ENCODE data around the gene SOCS1. TPM values are rescaled to one million over a fixed set of nuclear protein-coding genes. Genes with fewer than 3 reads are reported as not detected.
"Not testable (repeated sequence)": the region's sequence is repeated elsewhere in the genome, so short reads cannot be mapped to it uniquely, and the experiment has no call there.

The SOCS1 gene
- total RNA-seq, 3 donors from 2014 or later (not counting 1 experiment from before 2014, with no cell fraction given) = 21.7 to 74.7 (median 27.2) TPM

DNA sequence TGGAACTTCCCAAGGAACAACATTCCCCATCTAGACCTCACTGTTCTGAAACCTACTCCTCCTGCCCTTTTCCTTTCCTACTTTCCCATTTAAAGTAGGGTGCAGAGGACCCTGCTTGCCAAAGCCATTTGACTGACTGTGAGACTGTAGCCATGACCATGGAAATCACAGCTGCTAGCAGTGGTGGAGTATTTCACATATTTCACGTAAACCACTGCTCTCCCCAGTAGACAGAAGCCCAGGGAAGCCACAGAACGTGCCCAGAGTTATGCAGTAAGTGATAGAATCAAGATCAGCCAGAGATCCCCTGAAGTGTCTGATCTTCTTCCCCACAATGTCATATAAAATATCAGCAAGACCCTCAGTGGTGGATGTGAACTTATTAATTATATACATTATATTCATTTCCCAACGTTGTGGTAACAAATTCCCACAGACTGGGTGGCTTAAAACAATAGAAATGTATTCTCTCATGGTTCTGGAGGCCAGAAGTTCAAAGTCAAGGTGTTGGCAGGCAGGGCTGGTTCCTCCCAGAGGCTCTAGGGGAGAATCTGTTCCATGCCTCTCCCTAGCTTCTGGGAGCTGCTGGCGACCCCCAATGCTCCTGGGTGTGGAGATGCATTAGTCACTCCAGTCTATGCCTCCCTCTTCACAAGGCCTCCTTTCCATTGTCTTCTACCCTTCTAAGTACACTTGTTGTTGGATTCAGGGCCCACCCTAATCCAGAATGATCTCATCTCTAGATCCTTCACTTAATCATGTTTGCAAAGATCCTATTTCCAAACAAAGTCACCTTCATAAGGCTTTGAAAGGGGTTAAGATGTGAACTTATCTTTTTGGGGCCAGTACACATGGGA is 45.9 kb upstream of the SOCS1 start:
- ATAC-seq = no peak
- peaks cover 17% of the 10 kb centered on the region for H3K4me1 ChIP-seq (ENCODE audit: control insufficient read depth, insufficient read depth, low read length)
- TF ChIP-seq, protein P1, sequence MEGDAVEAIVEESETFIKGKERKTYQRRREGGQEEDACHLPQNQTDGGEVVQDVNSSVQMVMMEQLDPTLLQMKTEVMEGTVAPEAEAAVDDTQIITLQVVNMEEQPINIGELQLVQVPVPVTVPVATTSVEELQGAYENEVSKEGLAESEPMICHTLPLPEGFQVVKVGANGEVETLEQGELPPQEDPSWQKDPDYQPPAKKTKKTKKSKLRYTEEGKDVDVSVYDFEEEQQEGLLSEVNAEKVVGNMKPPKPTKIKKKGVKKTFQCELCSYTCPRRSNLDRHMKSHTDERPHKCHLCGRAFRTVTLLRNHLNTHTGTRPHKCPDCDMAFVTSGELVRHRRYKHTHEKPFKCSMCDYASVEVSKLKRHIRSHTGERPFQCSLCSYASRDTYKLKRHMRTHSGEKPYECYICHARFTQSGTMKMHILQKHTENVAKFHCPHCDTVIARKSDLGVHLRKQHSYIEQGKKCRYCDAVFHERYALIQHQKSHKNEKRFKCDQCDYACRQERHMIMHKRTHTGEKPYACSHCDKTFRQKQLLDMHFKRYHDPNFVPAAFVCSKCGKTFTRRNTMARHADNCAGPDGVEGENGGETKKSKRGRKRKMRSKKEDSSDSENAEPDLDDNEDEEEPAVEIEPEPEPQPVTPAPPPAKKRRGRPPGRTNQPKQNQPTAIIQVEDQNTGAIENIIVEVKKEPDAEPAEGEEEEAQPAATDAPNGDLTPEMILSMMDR (IDR thresholded peaks at IDR 0.05) = no peak
- H3K36me3 Mint-ChIP-seq = no peaks in the 10 kb centered on the region
- WGBS (ENCODE audit: insufficient coverage) = 86% methylated on average over 4 of the region's 4 CpGs
- no peak overlapping the region for H3K4me3 ChIP-seq (ENCODE audit: low read length)
- no peak overlapping the region for H3K27ac Mint-ChIP-seq
- DNase-seq = no peak
- no peak overlapping the region for H3K27ac ChIP-seq (ENCODE audit: low read length)
- peaks cover 9 to 12% of the 10 kb centered on the region in 2 donors for H3K4me1 Mint-ChIP-seq
- H3K36me3 ChIP-seq (ENCODE audit: control insufficient read depth, insufficient read depth, low read length) = no peaks in the 10 kb centered on the region
- no peaks in the 10 kb centered on the region for H3K9me3 Mint-ChIP-seq
- H3K27me3 Mint-ChIP-seq (ENCODE audit: low read depth in 2 of 2) = peaks cover 39 to 40% of the 10 kb centered on the region in 2 donors
- H3K27me3 ChIP-seq (ENCODE audit: control insufficient read depth, insufficient read depth, low read length) = peaks cover under 1% of the 10 kb centered on the region
- no peaks in the 10 kb centered on the region for H3K9me3 ChIP-seq (ENCODE audit: control insufficient read depth, insufficient read depth, low read length)
- H3K4me3 Mint-ChIP-seq = no peak overlapping the region
- intact Hi-C loops (cut with micrococcal nuclease) = no loop called here

DNA sequence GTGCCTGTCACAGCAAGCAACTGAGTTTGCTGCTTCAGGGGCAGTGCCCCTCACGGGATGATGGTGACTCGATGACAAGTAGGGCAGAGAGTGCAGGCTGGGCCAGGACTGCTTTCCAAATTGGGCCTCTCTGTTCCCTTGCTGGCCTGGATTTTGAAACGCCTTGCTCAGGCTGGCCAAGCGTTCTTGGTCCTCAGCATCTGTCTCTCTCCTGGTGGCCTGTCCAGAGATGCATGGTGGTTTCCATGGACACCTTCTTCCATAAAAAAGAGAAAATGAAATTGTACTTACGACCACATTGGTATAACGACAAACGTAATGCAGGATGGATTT is 44.5 kb upstream of the SOCS1 start:
- no peaks in the 10 kb centered on the region for H3K9me3 Mint-ChIP-seq
- Histone ChIP-seq H3K4me3 (ENCODE audit: low read length) (no peak overlapping the region), H3K36me3 (ENCODE audit: control insufficient read depth, insufficient read depth, low read length) (no peaks in the 10 kb centered on the region), H3K27ac (ENCODE audit: low read length) (no peak overlapping the region), H3K27me3 (ENCODE audit: control insufficient read depth, insufficient read depth, low read length) (peaks cover 12% of the 10 kb centered on the region), H3K9me3 (ENCODE audit: control insufficient read depth, insufficient read depth, low read length) (no peaks in the 10 kb centered on the region), H3K4me1 (ENCODE audit: control insufficient read depth, insufficient read depth, low read length) (peaks cover 28% of the 10 kb centered on the region)
- intact Hi-C loops (cut with micrococcal nuclease) = no loop called here
- DNase-seq (no peak), ATAC-seq (no peak)
- no peak overlapping the region for H3K27ac Mint-ChIP-seq
- TF ChIP-seq, protein P1 (IDR thresholded peaks at IDR 0.05) = no peak
- 93% methylated on average over 7 of the region's 7 CpGs for WGBS (ENCODE audit: insufficient coverage)
- no peaks in the 10 kb centered on the region for H3K36me3 Mint-ChIP-seq
- peaks cover 35 to 37% of the 10 kb centered on the region in 2 donors for H3K27me3 Mint-ChIP-seq (ENCODE audit: low read depth in 2 of 2)
- no peak overlapping the region for H3K4me3 Mint-ChIP-seq
- peaks cover 12 to 13% of the 10 kb centered on the region in 2 donors for H3K4me1 Mint-ChIP-seq

DNA sequence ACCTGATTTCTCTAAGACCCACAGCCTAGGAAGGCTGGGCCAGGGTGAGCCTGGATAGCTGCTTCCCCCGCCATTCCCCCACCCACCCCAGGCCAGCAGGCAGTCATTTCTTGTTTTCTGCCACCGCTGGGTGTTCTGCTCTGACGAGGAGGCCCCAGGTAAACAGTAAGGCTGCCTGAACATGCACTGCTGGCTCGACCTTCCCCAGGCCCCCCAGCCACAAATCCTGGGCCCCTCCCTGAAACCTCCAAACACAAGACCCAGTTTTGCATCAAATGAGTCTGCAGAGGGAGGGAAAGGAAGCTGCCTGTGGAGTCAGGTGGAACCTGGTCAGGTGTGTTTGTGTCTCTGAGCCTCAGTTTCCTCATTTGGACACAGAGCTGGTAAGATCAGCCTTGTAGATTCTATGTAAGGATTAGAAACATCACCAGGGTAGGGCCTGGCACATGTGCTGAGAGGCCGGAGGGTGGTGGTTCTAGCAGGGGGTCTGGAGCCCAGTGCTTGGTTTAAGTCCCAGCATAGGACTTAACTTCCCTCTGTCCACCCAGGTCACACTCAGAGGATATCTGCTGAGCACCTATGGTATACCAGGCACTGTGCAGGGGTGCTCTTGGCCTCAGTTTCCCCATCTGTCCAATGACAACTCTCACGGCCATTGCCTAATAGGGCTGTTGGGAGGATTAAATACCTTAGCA is 44.0 kb upstream of the SOCS1 start:
- Mint-ChIP-seq H3K4me3 (no peak overlapping the region), H3K27me3 (ENCODE audit: low read depth in 2 of 2) (peaks cover 35 to 41% of the 10 kb centered on the region in 2 donors), H3K4me1 (peaks cover 12 to 13% of the 10 kb centered on the region in 2 donors), H3K27ac (no peak overlapping the region), H3K9me3 (no peaks in the 10 kb centered on the region), H3K36me3 (no peaks in the 10 kb centered on the region)
- intact Hi-C loops (cut with micrococcal nuclease) = loop anchor here (5.0 kb wide), 1 partner anchor 52 kb away; no protein-coding TSS in a partner anchor
- TF ChIP-seq, protein P1 (IDR thresholded peaks at IDR 0.05) = no peak
- no peaks in the 10 kb centered on the region for H3K36me3 ChIP-seq (ENCODE audit: control insufficient read depth, insufficient read depth, low read length)
- no peak overlapping the region for H3K4me3 ChIP-seq (ENCODE audit: low read length)
- H3K27me3 ChIP-seq (ENCODE audit: control insufficient read depth, insufficient read depth, low read length) = peaks cover 13% of the 10 kb centered on the region
- no peak for DNase-seq
- no peak overlapping the region for H3K27ac ChIP-seq (ENCODE audit: low read length)
- no peak for ATAC-seq
- H3K9me3 ChIP-seq (ENCODE audit: control insufficient read depth, insufficient read depth, low read length) = no peaks in the 10 kb centered on the region
- whole genome bisulfite sequencing (ENCODE audit: insufficient coverage) = 71% methylated on average over 6 of the region's 6 CpGs
- peaks cover 28% of the 10 kb centered on the region for H3K4me1 ChIP-seq (ENCODE audit: control insufficient read depth, insufficient read depth, low read length)

DNA sequence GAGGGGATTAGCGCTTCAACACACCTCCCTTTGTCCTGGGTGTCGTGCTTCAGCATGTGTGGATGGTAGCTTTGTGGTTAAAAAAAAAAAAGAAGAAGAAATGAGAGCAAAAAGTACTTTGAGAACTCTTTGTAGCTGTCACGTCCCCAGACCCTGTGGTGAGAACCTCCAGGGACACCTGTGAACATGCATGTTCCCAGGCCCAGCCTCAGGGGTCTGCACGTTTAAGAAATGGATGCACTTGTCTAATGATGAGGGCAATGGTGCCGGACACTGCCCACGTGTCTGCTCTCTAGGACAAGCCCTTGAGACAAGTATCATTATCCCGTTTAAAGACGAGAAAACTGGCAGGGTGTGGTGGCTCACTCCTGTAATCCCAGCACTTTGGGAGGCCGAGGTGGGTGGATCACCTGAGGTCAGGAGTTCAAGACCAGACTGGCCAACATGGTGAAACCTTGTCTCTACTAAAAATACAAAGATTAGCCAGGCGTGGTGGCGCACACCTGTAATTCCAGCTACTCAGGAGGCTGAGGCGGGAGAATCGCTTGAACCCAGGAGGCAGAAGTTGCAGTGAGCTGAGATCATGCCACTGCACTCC is 43.0 kb upstream of the SOCS1 start:
- 72% methylated on average over 12 of the region's 13 CpGs for WGBS (ENCODE audit: insufficient coverage)
- H3K9me3 ChIP-seq (ENCODE audit: control insufficient read depth, insufficient read depth, low read length); H3K36me3 ChIP-seq (ENCODE audit: control insufficient read depth, insufficient read depth, low read length); H3K4me3 Mint-ChIP-seq; H3K9me3 Mint-ChIP-seq; ATAC-seq; H3K27ac ChIP-seq (ENCODE audit: low read length); H3K36me3 Mint-ChIP-seq; H3K27ac Mint-ChIP-seq; H3K4me3 ChIP-seq (ENCODE audit: low read length): not testable (repeated sequence)
- Histone ChIP-seq H3K27me3 (ENCODE audit: control insufficient read depth, insufficient read depth, low read length) (peaks cover 15% of the 10 kb centered on the region), H3K4me1 (ENCODE audit: control insufficient read depth, insufficient read depth, low read length) (peaks cover 28% of the 10 kb centered on the region)
- DNase-seq = peak in 1 of 2 donors; percentile 25
- Mint-ChIP-seq H3K27me3 (ENCODE audit: low read depth in 2 of 2) (peaks cover 32 to 43% of the 10 kb centered on the region in 2 donors), H3K4me1 (peaks cover 12 to 13% of the 10 kb centered on the region in 2 donors)
- intact Hi-C loops (cut with micrococcal nuclease) = loop anchor here (5.0 kb wide), 1 partner anchor 53 kb away; no protein-coding TSS in a partner anchor
